GM10266 (cell line): ENCODE measurements around the gene NKAIN4.

Experiments
- DNase-seq: peaks from one replicate; pipeline ENCODE4 v3.0.0; 2012; ENCODE audit errors: extremely low spot score
- CTCF ChIP-seq: IDR thresholded peaks from 2 replicates; pipeline ENCODE4 v1.5.1; 2012; ENCODE audit warnings: mild to moderate bottlenecking, low read depth; ENCODE audit not compliant: control insufficient read depth, insufficient read depth; ENCODE audit errors: missing control alignments

NKAIN4 gene

GRCh38 chr20:63261060-63261794 is 7.0 kb upstream of the NKAIN4 start:
- no peak for TF ChIP-seq CTCF
- DNase-seq: no peak

- no peak for DNase-seq
- no peak for TF ChIP-seq CTCF
These were observed 6.3 kb upstream of the NKAIN4 start for GRCh38 chr20:63260521-63260920.

- DNase-seq: no peak
These were observed 5.6 kb upstream of the NKAIN4 start for GRCh38 chr20:63259734-63260460.

GRCh38 chr20:63258781-63259180 is 4.5 kb upstream of the NKAIN4 start:
- DNase-seq: no peak
- no peak for TF ChIP-seq CTCF

More at GRCh38 chr20:63259734-63260460, 5.6 kb upstream of the NKAIN4 start:
- no peak for TF ChIP-seq CTCF

- no peak for DNase-seq
- no peak for TF ChIP-seq CTCF
These were observed 3.4 kb upstream of the NKAIN4 start for GRCh38 chr20:63257629-63258028.

GRCh38 chr20:63256954-63257353 is 2.7 kb upstream of the NKAIN4 start:
- no peak for DNase-seq
- TF ChIP-seq CTCF: no peak
